Stimulated activated CD8-positive, alpha-beta memory T cell treated with anti-CD3 and anti-CD28 coated beads, Interleukin-7, amount 100 ng/mL, for 48 hours (primary cell): Measurements from ENCODE around the gene KCNJ8.
"Not testable (repeated sequence)": the region's sequence is repeated elsewhere in the genome, so short reads cannot be mapped to it uniquely, and the experiment has no call there.

Experiments used
- DNase-seq, 2 donors: peaks; one replicate each; pipeline ENCODE4 v3.0.0-alpha.2; 2020; ENCODE audit warnings: low read depth in 1 of 2; ENCODE audit errors: extremely low read depth in 1 of 2

KCNJ8 gene

GRCh38 chr12:21788089-21788983 is 13.8 kb upstream of the KCNJ8 start:
- no peak for DNase-seq

GRCh38 chr12:21786041-21786531 is 11.6 kb upstream of the KCNJ8 start:
- no peak for DNase-seq

- not testable (repeated sequence) for DNase-seq
Measured at GRCh38 chr12:21782723-21783122, 8.2 kb upstream of the KCNJ8 start.

- DNase-seq = no peak
Measured at GRCh38 chr12:21780786-21781185, 6.3 kb upstream of the KCNJ8 start.

- DNase-seq = no peak
Measured at GRCh38 chr12:21776175-21776574, 1.7 kb upstream of the KCNJ8 start.

- DNase-seq = no peak
Measured at GRCh38 chr12:21775133-21775820, 771 bp upstream of the KCNJ8 start.

GRCh38 chr12:21773806-21774205 is 700 bp downstream of the KCNJ8 start:
- DNase-seq = no peak

GRCh38 chr12:21773263-21773741 is 1.2 kb downstream of the KCNJ8 start:
- no peak for DNase-seq

- no peak for DNase-seq
Measured at GRCh38 chr12:21771311-21771710, 3.2 kb downstream of the KCNJ8 start.

GRCh38 chr12:21769307-21769706 is 5.2 kb downstream of the KCNJ8 start:
- DNase-seq = no peak

GRCh38 chr12:21766403-21766802 is 8.1 kb downstream of the KCNJ8 start:
- DNase-seq = no peak

- no peak for DNase-seq
Measured at GRCh38 chr12:21764950-21765349, 9.6 kb downstream of the KCNJ8 start.

GRCh38 chr12:21764065-21764464 is 10.4 kb downstream of the KCNJ8 start:
- no peak for DNase-seq

GRCh38 chr12:21763531-21763930 is 11.0 kb downstream of the KCNJ8 start:
- no peak for DNase-seq

GRCh38 chr12:21759737-21760136 is 14.8 kb downstream of the KCNJ8 start:
- DNase-seq = no peak

GRCh38 chr12:21757735-21758134 is 16.8 kb downstream of the KCNJ8 start:
- no peak for DNase-seq

- no peak for DNase-seq
Measured at GRCh38 chr12:21756699-21757098, 17.8 kb downstream of the KCNJ8 start.

- no peak for DNase-seq
Measured at GRCh38 chr12:21751517-21751916, 23.0 kb downstream of the KCNJ8 start.

- DNase-seq = no peak
Measured at GRCh38 chr12:21745258-21745657, 29.2 kb downstream of the KCNJ8 start.

GRCh38 chr12:21731144-21731543 is 43.4 kb downstream of the KCNJ8 start:
- no peak for DNase-seq

- no peak for DNase-seq
Measured at GRCh38 chr12:21725731-21726130, 48.8 kb downstream of the KCNJ8 start.
